Stomach smooth muscle (tissue), 2 donors: ENCODE results near the gene SEMA4D.

ENCODE experiments used
- H3K27ac ChIP-seq: one replicate; pipeline ENCODE4 v1.7.0; 2013; ENCODE audit warnings: mild to moderate bottlenecking, low read length, inconsistent platforms
- H3K27me3 ChIP-seq, 2 donors: one replicate each; pipeline ENCODE4 v1.7.0; 2013; ENCODE audit warnings: low read length in 2 of 2; ENCODE audit not compliant: insufficient read depth in 2 of 2, control insufficient read depth in 1 of 2
- H3K36me3 ChIP-seq, 2 donors: one replicate each; pipeline ENCODE4 v1.7.0; 2013; ENCODE audit warnings: low read length in 2 of 2; ENCODE audit not compliant: control insufficient read depth in 2 of 2, insufficient read depth in 2 of 2
- H3K4me1 ChIP-seq: one replicate; pipeline ENCODE4 v1.7.0; 2013; ENCODE audit warnings: low read length; ENCODE audit not compliant: control insufficient read depth, insufficient read depth
- H3K4me3 ChIP-seq, 2 donors: one replicate each; pipeline ENCODE4 v1.7.0; 2013; ENCODE audit warnings: low read length in 2 of 2
- H3K9ac ChIP-seq, 2 donors: one replicate each; pipeline ENCODE4 v1.7.0; 2013; ENCODE audit warnings: low read length in 2 of 2, mild to moderate bottlenecking in 1 of 2
- H3K9me3 ChIP-seq, 2 donors: one replicate each; pipeline ENCODE4 v1.7.0; 2013; ENCODE audit warnings: low read length in 2 of 2; ENCODE audit not compliant: control insufficient read depth in 2 of 2
- donor health status: healthy.
- donor health status: Pancreatic carcinoma.

SEMA4D gene

DNA sequence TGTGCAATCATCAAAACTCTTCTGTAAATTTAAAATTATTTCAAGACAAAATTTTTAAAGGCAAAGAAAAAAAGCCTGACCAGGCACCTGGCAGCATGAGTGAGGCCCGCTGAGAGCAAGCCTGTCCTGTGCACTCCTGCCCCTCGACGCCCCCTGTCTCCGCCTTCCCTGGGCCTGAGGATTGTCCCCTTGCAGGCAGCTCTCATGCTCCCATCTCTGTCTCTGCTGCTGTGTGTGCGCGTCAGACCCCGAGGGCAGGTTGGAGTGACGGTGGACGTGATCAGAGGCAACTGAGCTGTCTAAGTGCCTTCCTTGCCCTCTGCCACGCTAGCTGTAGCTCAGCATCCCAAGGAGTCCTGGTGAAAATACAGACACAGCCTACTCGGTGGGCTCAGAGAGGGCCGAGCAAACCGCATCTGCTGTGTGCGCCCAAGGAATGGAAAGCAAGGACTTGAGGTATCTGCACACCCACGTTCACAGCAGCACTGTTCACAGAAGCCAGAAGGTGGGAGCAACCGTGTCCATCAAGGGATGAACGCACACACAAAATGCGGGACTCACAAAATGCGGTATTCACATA is 114.1 kb downstream of the SEMA4D start:
- Histone ChIP-seq H3K9ac (no peak overlapping the region), H3K27me3 (no peaks in the 10 kb centered on the region), H3K9me3 (no peaks in the 10 kb centered on the region), H3K4me1 (peaks cover 4% of the 10 kb centered on the region), H3K36me3 (peaks cover 0 to 11% of the 10 kb centered on the region in 2 donors), H3K27ac (no peak overlapping the region), H3K4me3 (no peak overlapping the region)

DNA sequence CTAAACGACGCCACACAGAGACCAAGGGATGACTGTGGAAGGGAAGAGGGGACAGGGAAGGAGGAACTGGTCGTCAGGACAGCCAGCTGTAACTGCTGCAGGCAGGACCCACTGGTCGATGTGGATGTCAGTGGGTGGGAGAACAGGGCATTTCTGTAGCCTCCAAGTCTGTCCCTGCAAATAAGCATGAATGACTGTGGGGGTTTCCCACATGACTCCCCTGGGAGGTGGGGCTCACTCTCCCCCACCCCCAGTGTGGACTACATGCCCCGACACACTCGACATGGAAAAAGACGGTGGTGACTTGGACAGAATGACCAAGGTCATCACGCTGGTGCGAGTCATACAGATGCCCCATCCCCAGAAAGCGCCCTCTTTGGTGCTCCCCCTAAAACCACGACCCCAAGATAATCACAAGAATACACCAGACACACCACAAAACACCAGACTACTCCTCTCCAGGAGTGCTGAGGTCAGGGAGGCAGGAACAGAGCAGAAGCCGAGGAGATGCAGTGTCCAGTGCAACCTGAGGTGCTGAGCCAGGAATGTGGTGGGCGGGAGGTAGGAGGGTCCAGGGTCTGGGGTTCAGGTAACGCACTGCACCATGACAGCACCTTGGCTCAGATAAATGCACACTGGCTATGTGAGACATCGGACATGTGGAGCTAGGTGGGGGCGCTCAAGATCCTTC is 114.7 kb downstream of the SEMA4D start:
- H3K4me3 ChIP-seq, result no peak overlapping the region
- H3K27me3 ChIP-seq, result no peaks in the 10 kb centered on the region
- no peak overlapping the region for H3K27ac ChIP-seq
- H3K9ac ChIP-seq, result no peak overlapping the region
- H3K9me3 ChIP-seq, result no peaks in the 10 kb centered on the region
- peaks cover 0 to 13% of the 10 kb centered on the region in 2 donors for H3K36me3 ChIP-seq
- no peaks in the 10 kb centered on the region for H3K4me1 ChIP-seq

DNA sequence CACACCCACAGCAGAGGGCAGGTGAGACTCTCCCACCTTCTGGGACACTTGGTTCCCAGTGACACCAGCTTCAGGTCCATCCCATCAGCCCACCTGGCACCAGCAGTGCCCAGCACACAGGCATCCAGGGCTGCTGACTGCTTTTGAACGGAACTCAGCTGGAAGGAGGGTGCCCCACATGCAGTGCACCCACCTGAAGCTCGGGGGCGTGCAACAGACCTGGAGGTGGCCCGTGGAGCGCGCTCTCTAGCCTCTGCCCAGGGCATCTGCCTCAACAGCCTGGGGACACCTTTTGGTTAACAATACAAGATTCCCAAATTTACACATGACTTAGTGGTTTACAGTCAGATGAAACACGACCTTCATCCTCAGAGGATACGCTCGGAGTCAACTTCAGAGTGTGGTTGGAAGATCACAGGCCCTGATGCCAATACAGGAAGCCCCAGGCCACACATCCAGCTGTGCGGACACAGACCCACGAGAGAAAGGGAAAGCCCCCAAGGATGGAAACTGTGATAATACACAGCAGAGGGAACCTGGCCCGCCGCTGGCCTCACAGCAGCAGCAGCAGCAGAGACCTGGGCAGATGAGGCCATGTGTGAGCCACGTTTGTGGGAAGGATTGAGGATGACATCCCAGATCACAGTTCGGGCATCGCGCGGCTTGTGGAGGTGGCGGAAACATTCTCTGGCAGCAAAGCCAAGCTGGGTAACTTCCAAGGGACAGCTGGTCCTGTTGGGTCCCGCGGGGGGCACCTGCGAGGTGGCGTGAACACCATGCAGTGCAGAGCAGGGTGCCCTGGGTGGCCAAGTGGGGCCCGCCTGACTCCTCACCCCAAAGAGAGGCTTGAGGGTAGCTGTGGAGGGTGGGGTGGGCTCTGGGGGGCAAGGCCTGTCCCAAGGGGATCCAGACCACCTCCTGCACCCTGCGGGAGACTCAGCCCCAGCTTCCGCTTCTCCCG is 115.6 kb downstream of the SEMA4D start:
- Histone ChIP-seq H3K27me3 (no peaks in the 10 kb centered on the region), H3K9ac (no peak overlapping the region), H3K4me3 (no peak overlapping the region), H3K36me3 (peaks cover 0 to 12% of the 10 kb centered on the region in 2 donors), H3K4me1 (no peaks in the 10 kb centered on the region), H3K27ac (no peak overlapping the region), H3K9me3 (no peaks in the 10 kb centered on the region)

DNA sequence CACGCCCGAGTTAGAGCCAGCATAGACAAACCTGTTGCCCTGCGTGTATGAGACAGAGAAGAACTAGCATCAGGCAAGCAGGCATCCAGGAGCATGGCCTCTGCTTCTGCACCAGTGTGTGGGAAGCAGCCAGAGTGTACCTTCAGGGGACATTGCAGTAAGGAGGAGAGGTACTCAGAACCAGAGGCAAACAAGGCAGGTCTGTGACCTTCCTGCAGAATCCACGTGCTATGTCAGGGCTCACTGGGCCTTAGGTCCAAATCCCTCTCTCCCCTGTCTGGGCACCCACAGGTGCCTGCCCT is 116.7 kb downstream of the SEMA4D start:
- Histone ChIP-seq H3K36me3 (peaks cover 0 to 10% of the 10 kb centered on the region in 2 donors), H3K9me3 (no peaks in the 10 kb centered on the region)

DNA sequence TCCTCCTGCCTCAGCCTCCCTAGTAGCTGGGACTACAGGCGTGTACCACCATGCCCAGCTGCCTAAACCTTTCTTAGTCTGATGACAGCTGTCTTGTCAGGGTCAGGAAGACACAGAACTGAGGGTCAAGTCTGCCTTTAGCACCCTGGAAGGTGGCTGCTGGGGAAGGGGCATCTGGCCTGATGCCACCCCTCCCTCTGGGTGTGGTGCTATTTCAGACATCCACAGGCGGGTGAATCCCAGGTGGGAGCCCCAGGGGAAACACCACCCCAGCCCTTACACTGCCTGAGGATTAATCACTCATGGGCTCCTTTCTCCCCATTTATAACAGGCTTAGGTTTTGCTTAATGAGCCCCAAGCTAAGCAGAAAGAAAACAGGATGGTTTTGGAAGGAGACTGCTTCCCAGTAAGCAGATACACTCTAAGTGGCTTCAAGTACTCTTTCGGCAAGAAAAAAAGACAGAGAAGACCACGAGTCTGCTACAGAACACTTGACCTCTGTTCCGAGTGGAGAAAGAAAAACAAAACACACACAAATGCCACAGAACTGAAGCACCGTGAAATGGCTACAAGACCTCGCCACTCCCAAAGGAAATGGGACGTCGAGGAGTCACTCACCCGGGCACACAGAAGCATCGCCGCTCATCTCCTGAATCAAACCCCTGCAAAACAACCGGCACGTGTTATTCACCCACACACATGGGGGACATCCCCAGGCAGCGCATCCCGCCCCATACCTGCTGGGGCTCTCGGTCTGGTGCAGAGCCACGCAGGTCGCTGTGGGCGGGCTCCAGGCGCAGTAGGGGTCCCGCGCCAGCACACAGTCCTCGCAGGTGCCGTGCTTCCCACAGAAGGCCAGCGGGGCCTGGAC is 117.2 kb downstream of the SEMA4D start:
- Histone ChIP-seq H3K4me3 (no peak overlapping the region), H3K9ac (no peak overlapping the region), H3K36me3 (peaks cover 0 to 8% of the 10 kb centered on the region in 2 donors), H3K9me3 (no peaks in the 10 kb centered on the region), H3K27ac (no peak overlapping the region), H3K27me3 (no peaks in the 10 kb centered on the region), H3K4me1 (no peaks in the 10 kb centered on the region)

More for the DNA sequence above, 116.7 kb downstream of the SEMA4D start:
- no peak overlapping the region for H3K9ac ChIP-seq
- H3K27me3 ChIP-seq, result no peaks in the 10 kb centered on the region
- no peaks in the 10 kb centered on the region for H3K4me1 ChIP-seq
- H3K27ac ChIP-seq, result no peak overlapping the region
- H3K4me3 ChIP-seq, result no peak overlapping the region

DNA sequence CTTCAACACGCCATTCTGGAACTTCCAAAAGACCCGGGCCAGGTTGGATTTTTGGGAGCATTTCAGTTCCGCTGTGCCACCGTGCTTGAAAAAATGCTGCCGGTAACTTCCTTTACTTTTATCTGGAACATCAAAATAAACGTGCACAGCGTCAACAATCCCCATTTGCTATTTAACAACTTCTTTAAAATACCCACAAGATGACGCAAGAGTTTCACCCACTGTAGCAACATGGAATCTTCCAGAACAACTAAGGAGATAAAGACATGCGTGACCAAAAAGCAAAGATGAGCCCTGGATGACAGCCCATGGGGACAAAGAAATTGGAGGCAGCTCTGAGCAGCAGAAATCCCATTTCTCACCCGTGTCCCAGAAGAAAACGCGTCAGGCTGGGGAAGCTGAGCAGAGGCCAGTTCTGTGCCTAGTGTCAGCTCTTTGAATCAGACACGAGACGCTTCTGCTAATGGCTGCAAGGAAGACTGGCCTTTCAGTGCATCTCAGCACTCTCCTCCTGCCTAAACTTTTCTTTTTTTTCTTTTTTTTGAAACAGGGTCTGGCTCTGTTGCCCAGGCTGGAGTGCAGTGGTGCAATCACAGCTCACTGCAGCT is 118.3 kb downstream of the SEMA4D start:
- Histone ChIP-seq H3K4me3 (no peak overlapping the region), H3K27me3 (no peaks in the 10 kb centered on the region), H3K9me3 (no peaks in the 10 kb centered on the region), H3K27ac (no peak overlapping the region), H3K4me1 (no peaks in the 10 kb centered on the region), H3K36me3 (peaks cover 0 to 7% of the 10 kb centered on the region in 2 donors), H3K9ac (no peak overlapping the region)

DNA sequence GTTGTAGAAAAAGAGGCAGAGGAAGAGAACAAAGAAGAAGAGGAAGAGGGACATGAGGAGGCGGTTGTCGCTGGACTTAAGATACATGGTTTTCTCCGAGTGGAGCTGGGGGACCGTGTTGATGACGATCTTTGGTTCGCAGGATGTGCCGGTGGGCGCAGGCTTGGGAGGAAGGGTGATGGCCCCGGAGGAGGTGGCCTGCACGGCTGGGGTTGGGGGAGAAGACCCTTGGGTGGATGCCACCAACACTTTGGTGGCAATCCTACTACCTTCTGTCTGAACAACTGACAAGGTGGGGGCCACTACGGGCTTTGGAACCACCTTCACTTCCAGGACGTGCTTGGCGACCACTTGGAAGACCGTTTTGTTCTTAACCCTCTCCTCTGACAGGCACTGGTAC is 118.9 kb downstream of the SEMA4D start:
- Histone ChIP-seq H3K36me3 (peaks cover 0 to 6% of the 10 kb centered on the region in 2 donors), H3K9ac (no peak overlapping the region), H3K4me3 (no peak overlapping the region), H3K27me3 (no peaks in the 10 kb centered on the region), H3K9me3 (no peaks in the 10 kb centered on the region), H3K27ac (no peak overlapping the region), H3K4me1 (no peaks in the 10 kb centered on the region)

DNA sequence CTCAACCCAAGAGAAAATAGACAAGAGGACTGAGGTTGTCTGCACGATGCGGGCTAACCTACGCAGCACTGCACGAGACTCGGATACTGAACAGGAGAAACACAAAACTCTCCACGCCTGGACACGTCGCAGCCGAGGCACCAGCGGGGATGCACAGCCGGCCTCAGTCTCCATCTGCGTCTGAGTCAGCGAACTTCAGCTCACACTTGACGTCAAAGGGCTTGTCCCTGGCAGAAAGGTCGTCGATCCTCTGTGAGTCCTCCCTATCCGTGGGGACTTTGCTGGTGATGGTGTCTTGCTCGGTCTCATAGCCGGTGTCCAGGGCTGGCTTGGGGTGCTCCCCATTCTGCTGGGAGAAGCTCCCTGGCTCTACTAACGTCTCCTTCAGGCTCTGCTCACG is 119.4 kb downstream of the SEMA4D start:
- no peak overlapping the region for H3K27ac ChIP-seq
- no peak overlapping the region for H3K9ac ChIP-seq
- H3K9me3 ChIP-seq, result no peaks in the 10 kb centered on the region
- H3K4me1 ChIP-seq, result no peaks in the 10 kb centered on the region
- peaks cover 0 to 6% of the 10 kb centered on the region in 2 donors for H3K36me3 ChIP-seq
- H3K27me3 ChIP-seq, result no peaks in the 10 kb centered on the region
- H3K4me3 ChIP-seq, result no peak overlapping the region

DNA sequence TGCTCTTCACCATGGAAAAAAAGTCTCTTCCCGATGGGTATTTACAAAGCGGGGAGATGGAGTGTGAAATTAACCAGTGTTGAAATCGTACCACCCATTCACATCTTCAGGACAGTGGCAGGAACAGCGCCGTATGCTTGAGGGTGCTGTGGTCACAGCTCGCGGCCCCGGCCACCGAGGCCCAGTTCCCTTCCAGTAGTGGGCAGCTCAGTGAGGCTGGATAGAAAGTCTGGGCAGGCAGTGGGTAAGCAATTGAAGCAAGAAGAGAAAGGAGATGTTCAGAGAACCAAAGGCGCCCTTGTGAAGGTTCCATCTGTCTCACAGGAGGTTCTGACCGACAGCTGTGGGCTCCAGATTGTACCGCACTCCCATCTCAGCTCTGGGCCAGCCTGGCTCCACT is 120.5 kb downstream of the SEMA4D start:
- no peak overlapping the region for H3K4me3 ChIP-seq
- peaks cover 0 to 6% of the 10 kb centered on the region in 2 donors for H3K36me3 ChIP-seq
- no peak overlapping the region for H3K27ac ChIP-seq

More for the DNA sequence above, 120.5 kb downstream of the SEMA4D start:
- Histone ChIP-seq H3K9ac (no peak overlapping the region), H3K4me1 (no peaks in the 10 kb centered on the region), H3K27me3 (no peaks in the 10 kb centered on the region), H3K9me3 (no peaks in the 10 kb centered on the region)
